ENCODE measurements around the gene RUSC1.

Gene RUSC1

GRCh38 chr1:155322953-155323728 lies 2.4 kb downstream of the RUSC1 start:
- DNase-seq (ENCODE audit: low read depth in 2 of 2) = peak; percentile 96 to 99
- H3K4me3 ChIP-seq (replicated peaks in 1 of 2; ENCODE audit: low read depth in 2 of 2, low read length in 2 of 2) = peak overlapping the region; percentile 71 to 90
- TF ChIP-seq, protein P1, sequence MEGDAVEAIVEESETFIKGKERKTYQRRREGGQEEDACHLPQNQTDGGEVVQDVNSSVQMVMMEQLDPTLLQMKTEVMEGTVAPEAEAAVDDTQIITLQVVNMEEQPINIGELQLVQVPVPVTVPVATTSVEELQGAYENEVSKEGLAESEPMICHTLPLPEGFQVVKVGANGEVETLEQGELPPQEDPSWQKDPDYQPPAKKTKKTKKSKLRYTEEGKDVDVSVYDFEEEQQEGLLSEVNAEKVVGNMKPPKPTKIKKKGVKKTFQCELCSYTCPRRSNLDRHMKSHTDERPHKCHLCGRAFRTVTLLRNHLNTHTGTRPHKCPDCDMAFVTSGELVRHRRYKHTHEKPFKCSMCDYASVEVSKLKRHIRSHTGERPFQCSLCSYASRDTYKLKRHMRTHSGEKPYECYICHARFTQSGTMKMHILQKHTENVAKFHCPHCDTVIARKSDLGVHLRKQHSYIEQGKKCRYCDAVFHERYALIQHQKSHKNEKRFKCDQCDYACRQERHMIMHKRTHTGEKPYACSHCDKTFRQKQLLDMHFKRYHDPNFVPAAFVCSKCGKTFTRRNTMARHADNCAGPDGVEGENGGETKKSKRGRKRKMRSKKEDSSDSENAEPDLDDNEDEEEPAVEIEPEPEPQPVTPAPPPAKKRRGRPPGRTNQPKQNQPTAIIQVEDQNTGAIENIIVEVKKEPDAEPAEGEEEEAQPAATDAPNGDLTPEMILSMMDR (IDR thresholded peaks at IDR 0.05; ENCODE audit: low read depth, low read length) = peak; percentile 79

DNA sequence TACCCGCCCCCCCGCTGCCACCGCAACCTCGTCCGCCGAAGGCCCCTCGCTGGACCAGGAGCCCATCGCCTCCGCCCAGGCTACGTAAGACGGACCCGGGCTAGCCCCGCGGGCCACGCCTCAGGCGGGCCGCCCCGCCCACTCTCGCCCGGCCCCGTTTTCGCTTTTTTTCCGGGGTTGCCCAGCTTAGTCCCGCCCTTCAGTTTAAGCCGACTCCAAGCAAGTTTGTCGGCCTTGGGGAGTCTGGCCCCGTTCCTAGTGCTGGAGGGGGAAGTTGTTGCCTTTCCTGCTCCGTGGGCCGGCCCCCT lies 3.0 kb downstream of the RUSC1 start:
- TF ChIP-seq, protein P1 (IDR thresholded peaks at IDR 0.05; ENCODE audit: low read depth, low read length) = no peak
- peak; percentile 94 to 96 for DNase-seq (ENCODE audit: low read depth in 2 of 2)
- H3K4me3 ChIP-seq (replicated peaks in 1 of 2; ENCODE audit: low read depth in 2 of 2, low read length in 2 of 2) = peak overlapping the region; percentile 71 to 90

DNA sequence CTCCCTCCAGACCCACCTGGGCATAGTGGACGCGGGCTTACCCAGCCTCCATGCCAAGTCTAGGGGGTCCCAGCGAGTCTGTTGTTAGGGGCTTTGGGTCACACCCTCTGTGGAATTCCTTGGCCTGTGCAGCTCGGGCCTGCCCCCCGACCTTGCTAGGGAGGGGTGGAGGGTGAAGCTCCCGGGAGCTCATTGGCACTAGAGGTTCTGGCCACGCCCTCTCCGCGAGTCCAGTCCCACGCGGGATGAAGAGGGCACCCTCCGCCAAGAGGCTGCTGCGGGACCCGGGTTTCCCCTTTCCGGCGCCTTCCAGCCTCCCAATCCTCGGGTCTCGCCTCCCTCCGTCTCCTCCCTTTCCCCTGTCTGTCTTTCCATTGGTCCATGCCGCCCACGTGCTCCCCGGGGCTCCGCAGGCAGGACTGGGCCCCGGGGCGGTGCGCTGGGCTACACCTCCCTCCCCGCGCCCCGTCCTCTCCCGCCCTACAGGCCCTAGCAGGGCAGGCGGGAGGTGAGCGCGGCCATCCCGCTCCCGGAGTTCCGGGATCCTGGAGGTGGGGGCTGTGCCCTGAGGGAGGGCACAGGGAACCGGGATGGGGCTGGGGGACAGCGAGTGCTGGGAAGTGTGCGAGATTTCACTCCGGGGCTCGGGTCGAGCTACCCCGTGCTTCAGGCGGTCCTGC lies 3.5 kb downstream of the RUSC1 start:
- TF ChIP-seq, protein P1 (IDR thresholded peaks at IDR 0.05; ENCODE audit: low read depth, low read length) = no peak
- peak overlapping the region; percentile 71 to 90 for H3K4me3 ChIP-seq (replicated peaks in 1 of 2; ENCODE audit: low read depth in 2 of 2, low read length in 2 of 2)
- peak; percentile 97 to 98 for DNase-seq (ENCODE audit: low read depth in 2 of 2)

DNA sequence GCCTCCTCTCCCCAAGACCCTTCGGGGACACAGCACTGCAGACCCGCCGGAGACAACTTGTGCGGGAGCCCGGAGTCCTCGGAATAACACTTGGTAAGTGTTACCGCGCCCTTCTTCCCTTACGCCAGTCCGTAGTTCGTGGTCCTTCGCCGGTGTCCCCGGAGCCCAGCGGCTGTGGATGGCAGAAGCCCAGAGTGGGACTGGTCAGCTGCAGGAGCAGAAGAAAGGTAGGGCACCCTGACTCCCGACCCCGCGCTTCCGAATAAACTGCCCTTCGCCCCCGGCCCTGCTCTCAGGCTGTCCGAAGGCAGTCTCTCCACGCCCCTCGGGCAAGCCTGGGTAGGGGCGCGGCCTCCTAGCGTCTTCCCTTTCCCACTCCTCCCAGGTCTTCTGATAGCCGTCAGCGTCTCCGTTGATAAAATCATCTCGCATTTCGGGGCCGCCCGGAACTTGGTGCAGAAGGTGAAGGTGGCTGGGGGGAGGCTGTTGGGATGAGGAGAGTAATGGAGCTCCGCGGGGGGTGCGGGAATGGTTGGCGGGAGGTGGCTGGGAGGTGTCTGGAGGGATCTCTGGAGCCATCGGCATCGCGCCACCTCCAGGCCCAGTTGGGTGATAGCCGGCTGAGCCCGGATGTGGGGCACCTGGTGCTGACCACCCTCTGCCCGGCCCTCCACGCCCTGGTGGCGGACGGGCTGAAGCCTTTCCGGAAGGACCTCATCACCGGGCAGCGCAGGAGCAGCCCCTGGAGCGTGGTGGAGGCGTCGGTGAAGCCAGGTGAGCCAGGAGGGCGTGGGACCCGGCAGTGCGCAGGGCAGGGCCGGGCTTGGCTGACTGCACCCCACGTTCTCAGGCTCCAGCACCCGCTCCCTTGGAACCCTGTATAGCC lies 4.3 kb downstream of the RUSC1 start:
- DNase-seq (ENCODE audit: low read depth in 2 of 2) = peak; percentile 35 to 47
- TF ChIP-seq, protein P1 (IDR thresholded peaks at IDR 0.05; ENCODE audit: low read depth, low read length) = peak; percentile 55

GRCh38 chr1:155325603-155325893 lies 4.9 kb downstream of the RUSC1 start:
- no peak for DNase-seq (ENCODE audit: low read depth in 2 of 2)
- TF ChIP-seq, protein P1 (IDR thresholded peaks at IDR 0.05; ENCODE audit: low read depth, low read length) = no peak
- peak overlapping the region; percentile 71 to 90 for H3K4me3 ChIP-seq (replicated peaks in 1 of 2; ENCODE audit: low read depth in 2 of 2, low read length in 2 of 2)

More for the DNA sequence above, 4.3 kb downstream of the RUSC1 start:
- peak overlapping the region; percentile 71 to 90 for H3K4me3 ChIP-seq (replicated peaks in 1 of 2; ENCODE audit: low read depth in 2 of 2, low read length in 2 of 2)

DNA sequence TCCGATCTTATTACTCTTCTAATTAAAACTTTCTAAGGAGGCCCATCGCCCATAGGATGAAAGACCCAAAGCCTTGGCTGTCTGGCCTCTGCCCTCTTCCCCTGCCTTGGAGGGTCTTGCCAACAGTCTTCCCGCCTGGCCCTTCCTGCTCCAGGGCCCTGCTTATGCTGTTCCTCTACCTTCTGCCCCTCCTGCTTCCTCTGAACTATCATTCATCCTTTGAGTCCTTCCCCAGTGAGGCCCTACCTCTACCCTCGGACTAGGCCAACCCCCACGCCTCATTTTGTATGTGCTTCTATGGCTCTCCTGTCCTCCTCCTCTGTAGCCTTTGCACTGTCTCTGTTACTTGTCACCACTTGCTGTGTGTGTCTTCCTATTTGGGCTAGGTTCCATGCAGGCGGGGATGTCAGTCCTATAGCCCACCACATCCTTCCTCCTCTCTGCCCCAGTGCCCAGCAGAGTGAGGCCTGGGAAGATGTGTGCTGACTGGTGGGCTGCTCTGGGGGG lies 5.4 kb downstream of the RUSC1 start:
- DNase-seq (ENCODE audit: low read depth in 2 of 2) = no peak
- TF ChIP-seq, protein P1 (IDR thresholded peaks at IDR 0.05; ENCODE audit: low read depth, low read length) = no peak
- H3K4me3 ChIP-seq (replicated peaks in 1 of 2; ENCODE audit: low read depth in 2 of 2, low read length in 2 of 2) = no peak overlapping the region

Data from cardiac fibroblast (primary cell).